Inferior parietal cortex (tissue), 1 donor: ENCODE data around the gene PSAP.

ENCODE experiments used
- DNase-seq: peaks from one replicate; pipeline ENCODE4 v3.0.0-alpha.2; 2016; ENCODE audit errors: extremely low spot score

The PSAP gene

GRCh38 chr10:71767420-71768035 is 83.5 kb downstream of the PSAP start:
- DNase-seq: no peak

- DNase-seq: no peak
Measured at GRCh38 chr10:71766717-71767419, 84.2 kb downstream of the PSAP start.
